ENCODE measurements around the gene CAST.
"Not testable (repeated sequence)": the region's sequence is repeated elsewhere in the genome, so short reads cannot be mapped to it uniquely, and the experiment has no call there.

CAST gene

GRCh38 chr5:96785326-96786109 is 123.3 kb downstream of the CAST start:
- H3K4me3 Mint-ChIP-seq = no peak overlapping the region
- intact Hi-C loops (cut with micrococcal nuclease) = no loop called here
- no peaks in the 10 kb centered on the region for H3K4me1 Mint-ChIP-seq (ENCODE audit: low read depth)
- no peaks in the 10 kb centered on the region for H3K9me3 Mint-ChIP-seq
- H3K27me3 Mint-ChIP-seq = no peaks in the 10 kb centered on the region
- no peak overlapping the region for H3K27ac Mint-ChIP-seq
- peaks cover 99% of the 10 kb centered on the region for H3K36me3 Mint-ChIP-seq (ENCODE audit: low read depth)

DNA sequence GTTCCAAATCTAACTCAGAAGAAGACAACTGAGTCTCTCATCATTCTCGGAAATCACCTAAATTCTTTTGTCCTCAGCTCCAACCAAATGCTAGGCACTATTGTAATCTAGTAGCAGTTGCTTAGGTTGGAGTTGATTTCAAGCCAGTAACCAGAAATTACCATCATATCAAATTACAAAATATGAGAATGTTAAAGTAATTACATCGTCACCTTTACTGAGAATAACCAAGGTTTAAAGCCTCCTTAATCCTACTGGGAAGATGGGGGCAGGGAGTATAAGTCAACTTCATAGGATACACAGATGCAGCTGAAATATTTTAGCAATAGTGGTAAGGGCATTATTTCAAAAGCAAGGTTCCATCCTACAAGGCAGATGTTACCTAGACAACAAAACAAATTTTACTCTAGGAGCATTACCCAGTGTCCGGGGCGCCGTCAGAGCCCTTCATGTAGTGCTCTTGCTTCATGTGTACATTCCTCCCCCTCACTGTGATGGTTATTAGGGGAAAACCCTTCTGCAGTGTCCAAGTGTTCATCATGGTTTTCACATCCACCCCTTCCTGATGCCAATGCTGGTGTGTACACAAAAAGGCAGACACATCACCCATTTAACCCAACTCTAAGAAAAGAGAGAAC is 126.1 kb downstream of the CAST start:
- Mint-ChIP-seq H3K27ac (no peak overlapping the region), H3K4me1 (ENCODE audit: low read depth) (peaks cover 16% of the 10 kb centered on the region), H3K4me3 (no peak overlapping the region), H3K27me3 (no peaks in the 10 kb centered on the region), H3K9me3 (no peaks in the 10 kb centered on the region), H3K36me3 (ENCODE audit: low read depth) (peaks cover 92% of the 10 kb centered on the region)
- intact Hi-C loops (cut with micrococcal nuclease) = no loop called here

DNA sequence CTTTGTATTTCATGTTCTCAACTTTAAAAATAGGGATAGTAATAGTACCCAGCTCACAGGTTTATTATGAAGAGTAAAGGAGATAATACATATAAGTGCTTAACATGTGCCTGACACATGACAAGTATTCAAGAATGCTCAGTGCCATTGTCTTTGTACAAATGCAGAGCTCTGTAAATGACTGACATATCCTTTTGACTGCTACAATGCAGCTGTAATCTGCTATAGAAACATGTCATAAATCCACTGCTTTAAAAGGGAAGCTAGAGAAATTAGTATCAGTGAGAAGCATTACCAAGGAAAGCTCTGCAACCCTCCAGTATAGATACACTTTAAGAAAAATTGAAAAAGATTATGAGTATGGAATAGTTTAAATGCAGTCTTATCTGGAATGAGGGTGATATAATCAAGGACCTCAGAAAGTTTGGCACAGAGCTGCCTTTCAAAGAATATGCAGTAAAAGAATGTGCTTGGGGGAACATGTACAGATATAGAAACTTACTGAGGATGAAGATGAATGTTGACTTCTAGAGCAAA is 127.7 kb downstream of the CAST start:
- Mint-ChIP-seq H3K36me3 (ENCODE audit: low read depth) (peaks cover 93% of the 10 kb centered on the region), H3K27me3 (no peaks in the 10 kb centered on the region), H3K9me3 (no peaks in the 10 kb centered on the region), H3K4me3 (no peak overlapping the region), H3K4me1 (ENCODE audit: low read depth) (peaks cover 16% of the 10 kb centered on the region), H3K27ac (no peak overlapping the region)
- intact Hi-C loops (cut with micrococcal nuclease) = no loop called here

DNA sequence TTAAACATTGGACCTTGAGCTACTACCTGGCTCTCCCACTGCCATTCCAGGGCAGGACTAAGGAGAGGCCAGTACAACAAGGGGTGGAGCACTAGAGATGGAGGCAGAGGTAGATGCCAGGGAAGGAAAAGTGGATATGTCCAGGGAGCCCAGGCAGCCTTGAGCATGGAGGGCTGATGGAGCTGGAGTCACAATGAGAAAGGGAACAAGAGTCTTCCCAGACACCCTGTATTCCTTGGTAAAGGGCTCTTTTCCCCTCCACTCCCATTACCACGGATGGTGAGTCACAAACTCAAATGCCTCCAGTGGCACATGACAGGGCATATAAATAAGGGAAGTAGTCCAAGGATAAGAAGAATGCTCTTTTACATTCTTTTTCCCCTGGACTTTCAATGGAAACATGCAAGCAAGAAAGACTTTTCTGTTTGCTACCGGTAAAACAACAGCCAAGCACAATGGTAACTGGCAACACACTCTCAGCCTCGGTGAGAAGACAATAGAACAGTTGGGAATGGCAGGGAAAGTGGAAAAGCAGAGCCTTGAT is 128.9 kb downstream of the CAST start:
- intact Hi-C loops (cut with micrococcal nuclease) = no loop called here
- H3K4me1 Mint-ChIP-seq (ENCODE audit: low read depth) = peaks cover 16% of the 10 kb centered on the region
- H3K4me3 Mint-ChIP-seq = no peak overlapping the region
- peak overlapping the region; percentile 79 for H3K27ac Mint-ChIP-seq
- peaks cover 93% of the 10 kb centered on the region for H3K36me3 Mint-ChIP-seq (ENCODE audit: low read depth)
- H3K9me3 Mint-ChIP-seq = no peaks in the 10 kb centered on the region
- no peaks in the 10 kb centered on the region for H3K27me3 Mint-ChIP-seq

DNA sequence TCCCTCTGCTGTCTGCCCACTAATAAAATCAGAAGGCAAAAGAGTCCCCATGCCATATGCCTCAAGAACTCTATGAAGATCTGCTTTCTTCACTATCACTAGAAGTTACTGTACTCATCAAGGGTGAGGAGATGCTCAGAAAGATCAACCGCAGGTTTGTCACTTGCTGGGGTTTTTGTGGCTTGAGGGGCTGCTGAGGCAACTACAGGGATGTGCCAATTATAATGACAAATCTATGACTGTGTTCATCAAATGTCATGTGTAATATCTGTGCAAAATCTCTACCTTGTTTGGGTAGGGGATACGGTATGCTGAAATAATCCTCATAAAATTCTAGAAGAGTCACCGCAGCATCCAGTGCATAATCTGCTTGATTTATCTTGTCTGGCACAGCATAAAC is 132.6 kb downstream of the CAST start:
- H3K4me3 Mint-ChIP-seq = no peak overlapping the region
- H3K27ac Mint-ChIP-seq = no peak overlapping the region
- H3K9me3 Mint-ChIP-seq = no peaks in the 10 kb centered on the region
- intact Hi-C loops (cut with micrococcal nuclease) = loop anchor here (5.0 kb wide), 1 partner anchor 32 kb away; no protein-coding TSS in a partner anchor
- peaks cover 16% of the 10 kb centered on the region for H3K4me1 Mint-ChIP-seq (ENCODE audit: low read depth)
- H3K27me3 Mint-ChIP-seq = no peaks in the 10 kb centered on the region
- H3K36me3 Mint-ChIP-seq (ENCODE audit: low read depth) = peaks cover 93% of the 10 kb centered on the region

DNA sequence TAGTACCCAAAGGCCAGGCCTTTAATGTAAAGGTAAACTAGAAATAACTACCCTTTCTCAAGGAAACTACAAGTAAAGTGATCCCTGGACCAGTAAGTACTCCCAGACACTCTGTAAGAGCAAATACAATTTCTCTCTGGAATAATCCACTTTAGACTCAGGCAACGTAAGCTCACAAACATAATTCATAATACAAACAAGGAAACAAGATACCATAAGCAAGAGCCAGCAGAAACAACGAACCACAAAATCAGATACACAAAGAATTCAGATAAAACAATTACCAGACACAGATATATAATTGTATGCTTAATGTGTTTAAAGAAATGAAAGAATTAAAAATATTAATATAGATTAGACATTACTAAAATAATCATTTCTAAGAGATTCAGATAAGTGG is 133.4 kb downstream of the CAST start:
- H3K27me3 Mint-ChIP-seq = no peaks in the 10 kb centered on the region
- H3K36me3 Mint-ChIP-seq (ENCODE audit: low read depth) = peaks cover 91% of the 10 kb centered on the region
- no peak overlapping the region for H3K4me3 Mint-ChIP-seq
- intact Hi-C loops (cut with micrococcal nuclease) = loop anchor here (5.0 kb wide), 1 partner anchor 33 kb away; no protein-coding TSS in a partner anchor
- no peak overlapping the region for H3K27ac Mint-ChIP-seq
- H3K9me3 Mint-ChIP-seq = no peaks in the 10 kb centered on the region
- H3K4me1 Mint-ChIP-seq (ENCODE audit: low read depth) = peaks cover 15% of the 10 kb centered on the region

GRCh38 chr5:96796434-96796833 is 134.3 kb downstream of the CAST start:
- no peaks in the 10 kb centered on the region for H3K9me3 Mint-ChIP-seq
- H3K27me3 Mint-ChIP-seq = no peaks in the 10 kb centered on the region
- H3K36me3 Mint-ChIP-seq (ENCODE audit: low read depth) = peaks cover 91% of the 10 kb centered on the region
- H3K4me1 Mint-ChIP-seq (ENCODE audit: low read depth) = peaks cover 7% of the 10 kb centered on the region
- no peak overlapping the region for H3K27ac Mint-ChIP-seq
- H3K4me3 Mint-ChIP-seq = no peak overlapping the region
- intact Hi-C loops (cut with micrococcal nuclease) = loop anchor here (5.0 kb wide), 1 partner anchor 34 kb away; no protein-coding TSS in a partner anchor

GRCh38 chr5:96801718-96802117 is 139.5 kb downstream of the CAST start:
- H3K4me3 Mint-ChIP-seq; intact Hi-C loops (cut with micrococcal nuclease); H3K9me3 Mint-ChIP-seq; H3K27ac Mint-ChIP-seq; H3K27me3 Mint-ChIP-seq: not testable (repeated sequence)
- peaks cover 66% of the 10 kb centered on the region for H3K36me3 Mint-ChIP-seq (ENCODE audit: low read depth)
- H3K4me1 Mint-ChIP-seq (ENCODE audit: low read depth) = peaks cover 43% of the 10 kb centered on the region

GRCh38 chr5:96807075-96807654 is 145.0 kb downstream of the CAST start:
- H3K36me3 Mint-ChIP-seq (ENCODE audit: low read depth) = peaks cover 26% of the 10 kb centered on the region
- H3K9me3 Mint-ChIP-seq = no peaks in the 10 kb centered on the region
- H3K4me3 Mint-ChIP-seq = peak overlapping the region; percentile 99
- intact Hi-C loops (cut with micrococcal nuclease) = no loop called here
- H3K4me1 Mint-ChIP-seq (ENCODE audit: low read depth) = peaks cover 53% of the 10 kb centered on the region
- H3K27ac Mint-ChIP-seq = peak overlapping the region; percentile 100
- H3K27me3 Mint-ChIP-seq = no peaks in the 10 kb centered on the region

DNA sequence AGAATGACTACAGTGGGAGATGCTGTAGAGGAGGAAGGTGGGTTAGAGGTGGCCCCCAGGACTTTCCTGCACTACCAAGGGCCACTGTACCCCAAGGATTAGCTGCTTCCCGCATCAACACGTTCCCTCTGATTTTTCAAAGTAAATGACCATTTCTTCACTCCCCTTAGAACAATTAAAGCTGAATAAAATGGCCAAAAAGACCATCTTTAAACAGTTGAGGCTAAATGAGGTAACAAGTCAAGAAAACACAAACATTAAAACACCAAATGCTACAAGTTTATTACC is 146.3 kb downstream of the CAST start:
- Mint-ChIP-seq H3K4me1 (ENCODE audit: low read depth) (peaks cover 42% of the 10 kb centered on the region), H3K4me3 (peak overlapping the region; percentile 99), H3K36me3 (ENCODE audit: low read depth) (peaks cover 13% of the 10 kb centered on the region), H3K27ac (peak overlapping the region; percentile 100), H3K9me3 (no peaks in the 10 kb centered on the region), H3K27me3 (no peaks in the 10 kb centered on the region)
- intact Hi-C loops (cut with micrococcal nuclease) = loop anchor here (1.0 to 2.0 kb wide), 2 partner anchors 68 to 127 kb away; partner anchors contain the start of gene ERAP2

DNA sequence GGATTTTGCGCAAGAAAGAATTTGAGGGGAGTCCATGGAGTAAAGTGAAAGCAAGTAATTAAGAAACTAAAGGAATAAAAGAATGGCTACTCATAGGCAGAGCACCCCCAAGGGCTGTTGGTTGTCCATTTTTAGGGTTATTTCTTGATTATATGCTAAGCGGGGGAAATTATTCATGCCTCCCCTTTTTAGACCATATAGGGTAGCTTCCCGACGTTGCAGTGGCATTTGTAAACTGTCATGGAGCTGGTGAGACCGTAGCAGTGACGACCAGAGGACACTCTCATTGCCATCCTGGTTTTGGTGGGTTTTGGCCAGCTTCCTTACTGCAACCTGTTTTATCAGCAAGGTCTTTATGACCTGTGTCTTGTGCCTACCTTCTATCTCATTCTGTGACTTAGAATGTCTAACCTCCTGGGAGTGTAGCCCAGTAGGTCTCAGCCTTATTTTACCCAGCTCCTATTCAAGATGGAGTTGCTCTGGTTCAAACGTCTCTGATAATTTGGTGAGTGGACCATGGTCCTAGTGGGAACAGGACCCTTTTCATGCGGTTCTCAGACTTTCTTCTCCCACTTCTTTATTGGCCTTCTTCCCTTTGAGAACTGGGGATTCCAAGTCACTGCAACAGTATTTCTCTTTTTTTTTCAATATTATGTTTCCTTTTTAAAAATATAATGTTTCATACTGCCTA is 146.8 kb downstream of the CAST start:
- peak overlapping the region; percentile 100 for H3K27ac Mint-ChIP-seq
- intact Hi-C loops (cut with micrococcal nuclease) = loop anchor here (1.0 to 2.0 kb wide), 2 partner anchors 68 to 126 kb away; partner anchors contain the start of gene ERAP2

DNA sequence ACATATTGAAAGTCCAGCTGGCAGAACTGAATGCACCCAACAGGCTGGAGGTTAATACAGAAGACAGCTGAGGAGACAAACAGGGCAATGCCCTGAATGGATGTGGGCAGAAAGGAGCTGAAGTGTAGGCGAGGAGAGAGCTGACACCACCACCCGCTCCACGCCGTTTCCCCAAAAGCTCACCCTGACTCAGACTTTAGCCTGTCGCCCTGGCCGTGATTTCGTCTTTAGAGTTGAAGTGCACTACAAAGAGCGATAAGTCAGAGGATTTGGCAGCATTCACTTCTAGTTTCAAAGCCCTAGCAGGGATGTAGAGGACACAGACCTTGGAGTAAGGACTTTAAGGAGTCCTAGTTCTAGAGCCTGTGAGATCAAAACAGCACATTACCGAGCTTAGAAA is 147.7 kb downstream of the CAST start:
- Mint-ChIP-seq H3K27ac (peak overlapping the region; percentile 33), H3K36me3 (ENCODE audit: low read depth) (peaks cover 10% of the 10 kb centered on the region), H3K4me1 (ENCODE audit: low read depth) (peaks cover 28% of the 10 kb centered on the region), H3K9me3 (no peaks in the 10 kb centered on the region), H3K4me3 (no peak overlapping the region), H3K27me3 (no peaks in the 10 kb centered on the region)
- intact Hi-C loops (cut with micrococcal nuclease) = loop anchor here (2.0 to 5.0 kb wide), 2 partner anchors 37 to 67 kb away; partner anchors contain the start of gene ERAP2

More for the DNA sequence above, 146.8 kb downstream of the CAST start:
- H3K36me3 Mint-ChIP-seq (ENCODE audit: low read depth) = peaks cover 10% of the 10 kb centered on the region
- H3K27me3 Mint-ChIP-seq = no peaks in the 10 kb centered on the region
- peaks cover 37% of the 10 kb centered on the region for H3K4me1 Mint-ChIP-seq (ENCODE audit: low read depth)
- H3K9me3 Mint-ChIP-seq = no peaks in the 10 kb centered on the region
- H3K4me3 Mint-ChIP-seq = peak overlapping the region; percentile 99

- Mint-ChIP-seq H3K9me3 (no peaks in the 10 kb centered on the region), H3K4me3 (no peak overlapping the region), H3K4me1 (ENCODE audit: low read depth) (peaks cover 24% of the 10 kb centered on the region), H3K27ac (no peak overlapping the region), H3K27me3 (no peaks in the 10 kb centered on the region), H3K36me3 (ENCODE audit: low read depth) (peaks cover 6% of the 10 kb centered on the region)
- intact Hi-C loops (cut with micrococcal nuclease) = loop anchor here (5.0 kb wide), 1 partner anchor 34 kb away; no protein-coding TSS in a partner anchor
Measured at GRCh38 chr5:96812851-96813250, 150.7 kb downstream of the CAST start.
